ENCODE data around the gene PGM2. TPM values are rescaled to one million over a fixed set of nuclear protein-coding genes. Genes with fewer than 3 reads are reported as not detected.

The PGM2 gene
- total RNA-seq, 4 donors from 2014 or later: 45.7 to 76.4 (median 65.8) TPM

GRCh38 chr4:37895271-37895670 is 68.8 kb downstream of the PGM2 start:
- WGBS: 94% methylated on average over 7 of the region's 7 CpGs

GRCh38 chr4:37896206-37896860 is 69.8 kb downstream of the PGM2 start:
- Histone ChIP-seq H3K27me3 (no peaks in the 10 kb centered on the region), H3K4me3 (no peak overlapping the region), H3K36me3 (no peaks in the 10 kb centered on the region), H3K27ac (no peak overlapping the region), H3K4me1 (peaks cover 14% of the 10 kb centered on the region), H3K9me3 (no peaks in the 10 kb centered on the region)
- DNase-seq (ENCODE audit: low spot score in 2 of 2): no peak
- TF ChIP-seq CTCF (IDR thresholded peaks at IDR 0.05): no peak
- no peak for TF ChIP-seq EP300 (IDR thresholded peaks at IDR 0.05)
- TF ChIP-seq POLR2A (IDR thresholded peaks at IDR 0.05): no peak
- no peak for TF ChIP-seq POLR2AphosphoS5 (IDR thresholded peaks at IDR 0.05)

More at GRCh38 chr4:37895271-37895670, 68.8 kb downstream of the PGM2 start:
- Histone ChIP-seq H3K27me3 (no peaks in the 10 kb centered on the region), H3K9me3 (no peaks in the 10 kb centered on the region), H3K36me3 (no peaks in the 10 kb centered on the region), H3K4me3 (no peak overlapping the region), H3K4me1 (peaks cover 19% of the 10 kb centered on the region), H3K27ac (no peak overlapping the region)
- DNase-seq (ENCODE audit: low spot score in 2 of 2): no peak
- TF ChIP-seq EP300 (IDR thresholded peaks at IDR 0.05): no peak
- TF ChIP-seq CTCF (IDR thresholded peaks at IDR 0.05): no peak

- DNase-seq (ENCODE audit: low spot score in 2 of 2): no peak
- 70% methylated on average over 7 of the region's 7 CpGs for WGBS
- Histone ChIP-seq H3K36me3 (no peaks in the 10 kb centered on the region), H3K27me3 (no peaks in the 10 kb centered on the region), H3K4me1 (no peaks in the 10 kb centered on the region), H3K9me3 (no peaks in the 10 kb centered on the region), H3K4me3 (no peak overlapping the region), H3K27ac (no peak overlapping the region)
- TF ChIP-seq CTCF (IDR thresholded peaks at IDR 0.05) (no peak), POLR2A (IDR thresholded peaks at IDR 0.05) (no peak), EP300 (IDR thresholded peaks at IDR 0.05) (no peak), POLR2AphosphoS5 (IDR thresholded peaks at IDR 0.05) (no peak)
Measured at GRCh38 chr4:37902212-37902611, 75.7 kb downstream of the PGM2 start.

GRCh38 chr4:37902738-37903693 is 76.5 kb downstream of the PGM2 start:
- no peaks in the 10 kb centered on the region for H3K9me3 ChIP-seq
- no peak overlapping the region for H3K4me3 ChIP-seq
- no peak overlapping the region for H3K27ac ChIP-seq
- DNase-seq (ENCODE audit: low spot score in 2 of 2): no peak
- no peaks in the 10 kb centered on the region for H3K27me3 ChIP-seq
- no peak for TF ChIP-seq POLR2A (IDR thresholded peaks at IDR 0.05)
- TF ChIP-seq CTCF (IDR thresholded peaks at IDR 0.05): no peak
- TF ChIP-seq EP300 (IDR thresholded peaks at IDR 0.05): no peak
- TF ChIP-seq POLR2AphosphoS5 (IDR thresholded peaks at IDR 0.05): no peak
- no peaks in the 10 kb centered on the region for H3K4me1 ChIP-seq
- 83% methylated on average over 9 of the region's 9 CpGs for WGBS
- no peaks in the 10 kb centered on the region for H3K36me3 ChIP-seq

GRCh38 chr4:37903901-37904300 is 77.4 kb downstream of the PGM2 start:
- no peak for TF ChIP-seq POLR2AphosphoS5 (IDR thresholded peaks at IDR 0.05)
- Histone ChIP-seq H3K36me3 (no peaks in the 10 kb centered on the region), H3K4me3 (no peak overlapping the region), H3K27ac (no peak overlapping the region), H3K4me1 (no peaks in the 10 kb centered on the region), H3K9me3 (no peaks in the 10 kb centered on the region), H3K27me3 (no peaks in the 10 kb centered on the region)
- WGBS: 68% methylated on average over 3 of the region's 3 CpGs
- no peak for DNase-seq (ENCODE audit: low spot score in 2 of 2)

Measured in suprapubic skin (tissue), 4 donors.